K562 (cell line): ENCODE results near the gene SRRT.

Experiments
- ATF6 ChIP-seq: sonication (generic); formaldehyde crosslinking; IDR thresholded peaks from 2 replicates; pipeline ENCODE4 v1.4.0; 2020; ENCODE audit warnings: mild to moderate bottlenecking, missing genetic modification reagents
- BDP1 ChIP-seq: IDR thresholded peaks from 3 replicates; pipeline ENCODE4 v1.6.1; 2011; ENCODE audit not compliant: insufficient read length, insufficient read depth
- CLOCK ChIP-seq: fragments of 250-450 bp; sonication (Bioruptor Pico); IDR thresholded peaks from 2 replicates; pipeline ENCODE4 v1.4.0; 2020; ENCODE audit warnings: mild to moderate bottlenecking, moderate library complexity, borderline replicate concordance
- DEAF1 ChIP-seq: fragments of 450-650 bp; formaldehyde crosslinking; IDR thresholded peaks from 2 replicates; pipeline ENCODE4 v1.4.0; 2020; ENCODE audit warnings: mild to moderate bottlenecking, moderate library complexity
- ELF4 ChIP-seq: fragments of 450-650 bp; formaldehyde crosslinking; IDR thresholded peaks from 2 replicates; pipeline ENCODE4 v1.4.0; 2022; ENCODE audit warnings: missing genetic modification characterization
- KDM2B ChIP-seq: fragments of 250-450 bp; sonication (Bioruptor Pico); IDR thresholded peaks from 2 replicates; pipeline ENCODE4 v1.8.0; 2021; ENCODE audit warnings: mild to moderate bottlenecking, moderate library complexity
- KLF16 ChIP-seq: IDR thresholded peaks from 2 replicates; pipeline ENCODE4 v1.6.1; 2016; ENCODE audit warnings: antibody characterized with exemption
- ZZZ3 ChIP-seq: fragments of 450-650 bp; IDR thresholded peaks from 2 replicates; pipeline ENCODE4 v1.6.1; 2016; ENCODE audit warnings: antibody characterized with exemption, mild to moderate bottlenecking, moderate library complexity

- no peak for TF ChIP-seq BDP1
- 0 out of 2 replicates have a peak, but pooled peaks have one; percentile 32 for TF ChIP-seq ELF4 (CRISPR knock-in tag)
- no peak for TF ChIP-seq DEAF1 (CRISPR knock-in tag)
- TF ChIP-seq KLF16, result no peak
- no peak for TF ChIP-seq KDM2B (CRISPR knock-in tag)
- no peak for TF ChIP-seq ZZZ3
- no peak for TF ChIP-seq CLOCK (CRISPR knock-in tag)
- TF ChIP-seq ATF6, result no peak
Observed at GRCh38 chr7:100893910-100894721, 19.2 kb downstream of the SRRT start.
